GM18502 (cell line): ENCODE results near the gene GTPBP4.
"Not testable (repeated sequence)": the region's sequence is repeated elsewhere in the genome, so short reads cannot be mapped to it uniquely, and the experiment has no call there.

Experiments used
- ATAC-seq: cut with Tn5 transposase; IDR thresholded peaks from one replicate; pipeline ENCODE4 v1.9.1; 2021; ENCODE audit warnings: mild to moderate bottlenecking; ENCODE audit not compliant: unreplicated experiment, poor library complexity

GTPBP4 gene

DNA sequence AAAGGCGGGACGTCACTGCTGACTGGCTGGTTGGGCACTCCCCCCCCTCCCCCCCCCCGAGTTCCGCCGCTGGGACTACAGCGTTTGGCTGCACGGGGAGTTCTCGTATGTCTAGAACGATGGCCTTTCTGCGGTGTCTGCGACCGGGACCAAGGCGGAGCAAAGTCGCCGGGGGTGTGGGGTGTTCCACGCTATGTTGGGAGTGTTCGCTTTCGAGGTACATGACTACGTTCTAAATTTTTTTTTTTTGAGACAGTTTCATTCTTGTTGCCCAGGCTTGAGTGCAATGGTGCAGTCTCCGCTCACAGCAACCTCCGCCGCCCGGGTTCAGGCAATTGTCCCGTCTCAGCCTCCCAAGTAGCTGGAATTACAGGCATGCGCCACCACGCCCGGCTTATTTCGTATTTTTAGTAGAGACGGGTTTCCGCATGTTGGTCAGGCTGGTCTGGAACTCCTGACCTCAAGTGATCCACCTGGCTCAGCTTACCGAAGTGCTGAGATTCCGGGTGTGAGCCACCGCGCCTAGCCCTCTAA is 61.3 kb downstream of the GTPBP4 start:
- ATAC-seq, result no peak

GRCh38 chr10:1050145-1050544 is 61.9 kb downstream of the GTPBP4 start:
- no peak for ATAC-seq

- ATAC-seq, result no peak
These were observed 62.3 kb downstream of the GTPBP4 start for GRCh38 chr10:1050554-1050953.

GRCh38 chr10:1054684-1055083 is 66.5 kb downstream of the GTPBP4 start:
- no peak for ATAC-seq

DNA sequence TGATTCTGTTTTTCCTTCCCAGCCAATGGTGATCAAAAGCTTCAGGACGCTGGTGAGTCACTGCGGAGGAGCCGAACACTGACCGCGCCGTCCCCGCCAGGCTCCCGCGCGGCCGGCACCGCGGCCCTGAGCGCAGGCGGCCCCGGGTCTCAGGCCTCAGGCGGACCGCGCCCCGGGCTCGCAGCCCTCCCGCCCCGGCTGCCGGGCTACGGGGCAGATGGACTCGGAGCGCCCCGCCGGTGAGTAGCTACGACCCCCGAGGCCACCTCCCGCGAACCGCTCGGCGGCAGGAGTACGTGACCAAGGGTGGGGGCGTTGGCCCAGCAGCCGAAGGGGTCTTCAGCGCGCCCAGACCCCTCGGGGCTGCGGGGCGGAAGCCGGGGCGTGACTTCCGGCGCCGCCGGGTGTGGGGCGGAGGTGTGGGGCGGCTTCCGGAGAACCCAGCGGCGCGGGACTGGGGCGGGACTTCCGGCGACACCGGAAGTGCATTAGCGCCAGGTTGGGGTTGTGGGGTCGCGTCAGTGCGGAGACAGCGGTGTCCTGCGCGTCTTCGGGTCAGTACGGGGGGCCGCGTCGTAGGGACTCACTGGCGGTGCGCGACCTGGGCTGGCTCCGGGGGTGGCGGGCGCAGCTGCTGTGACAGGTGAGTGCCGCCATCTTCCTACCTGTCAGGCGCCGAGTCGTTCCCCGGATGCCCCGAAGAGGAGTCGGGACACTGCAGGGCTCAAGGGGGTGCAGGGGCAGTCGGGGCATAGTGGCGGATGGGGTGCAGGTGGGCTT is 68.3 kb downstream of the GTPBP4 start, which contains the start of gene WDR37:
Gene WDR37 (plus strand): TSS at position 60 of the 780 bp plus-strand sequence. CDS start 15,771 bp downstream, outside the sequence.
- ATAC-seq, result peak; percentile 92

DNA sequence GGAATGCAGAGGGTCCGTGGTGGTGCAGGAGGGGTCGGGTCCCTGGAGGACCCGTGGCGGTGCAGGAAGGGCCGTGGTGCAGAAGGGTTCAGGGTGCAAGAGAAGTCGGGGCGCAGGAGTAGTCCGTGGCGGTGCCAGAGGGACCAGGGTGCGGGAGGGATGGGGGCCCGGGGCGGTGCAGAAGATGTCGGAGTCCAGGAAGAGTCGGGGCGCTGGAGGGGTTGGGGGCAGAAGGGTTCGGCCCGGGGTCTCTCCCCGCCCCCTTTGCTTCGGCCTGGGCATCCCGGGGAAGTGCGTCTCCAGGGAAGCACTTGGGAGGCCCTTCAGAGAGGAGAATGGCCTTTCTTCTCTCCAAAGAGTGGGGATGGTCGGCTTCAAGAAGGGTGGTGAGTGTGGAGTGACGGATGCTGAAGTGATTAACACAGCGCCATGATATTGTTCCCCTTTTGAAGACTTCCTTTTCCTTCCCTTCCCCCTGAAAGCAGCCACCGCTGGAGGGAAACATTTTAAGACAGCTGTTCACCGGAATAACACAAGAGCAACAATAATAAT is 68.9 kb downstream of the GTPBP4 start:
- ATAC-seq, result peak; percentile 27

GRCh38 chr10:1058017-1058416 is 69.8 kb downstream of the GTPBP4 start:
- no peak for ATAC-seq

GRCh38 chr10:1059902-1060301 is 71.7 kb downstream of the GTPBP4 start:
- ATAC-seq, result no peak

DNA sequence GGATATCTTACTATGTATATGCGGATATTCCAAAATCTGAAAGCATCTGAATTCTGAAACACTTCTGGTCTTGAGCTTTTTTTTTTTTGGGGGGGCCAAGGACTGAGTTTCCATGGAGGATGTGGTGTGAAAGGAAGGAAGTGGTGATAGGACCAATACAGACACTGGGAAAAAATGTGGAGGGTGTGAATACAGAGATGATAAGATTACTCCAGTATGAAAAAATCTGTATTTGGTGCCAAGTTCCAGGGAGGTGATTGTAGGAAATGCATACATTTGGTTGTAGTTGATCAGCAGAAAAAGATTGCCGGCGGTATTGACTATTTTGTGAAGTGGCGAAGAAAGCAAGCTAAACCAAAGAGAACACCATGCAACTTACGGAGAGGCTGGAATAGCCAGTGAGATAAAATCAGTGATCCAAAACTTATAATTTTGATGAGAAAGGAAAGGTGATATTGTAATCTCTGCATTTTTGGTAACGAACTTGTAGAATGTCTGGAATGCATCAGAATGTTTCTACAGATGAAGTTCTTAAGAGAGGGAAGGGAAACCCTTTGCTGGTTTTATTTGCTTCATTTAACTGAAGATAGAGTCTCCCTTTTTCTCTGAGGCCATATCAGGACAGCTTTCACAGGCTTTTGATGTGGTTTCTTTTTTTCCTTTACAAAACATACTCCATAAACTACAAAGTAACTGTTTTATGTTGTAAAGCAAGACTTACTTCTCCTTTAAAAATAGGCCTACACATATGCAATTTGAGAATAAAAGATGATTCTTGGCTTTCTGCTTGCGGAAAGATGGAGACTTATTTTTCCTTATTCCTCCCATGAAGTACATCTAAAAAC is 73.9 kb downstream of the GTPBP4 start:
- ATAC-seq, result no peak

DNA sequence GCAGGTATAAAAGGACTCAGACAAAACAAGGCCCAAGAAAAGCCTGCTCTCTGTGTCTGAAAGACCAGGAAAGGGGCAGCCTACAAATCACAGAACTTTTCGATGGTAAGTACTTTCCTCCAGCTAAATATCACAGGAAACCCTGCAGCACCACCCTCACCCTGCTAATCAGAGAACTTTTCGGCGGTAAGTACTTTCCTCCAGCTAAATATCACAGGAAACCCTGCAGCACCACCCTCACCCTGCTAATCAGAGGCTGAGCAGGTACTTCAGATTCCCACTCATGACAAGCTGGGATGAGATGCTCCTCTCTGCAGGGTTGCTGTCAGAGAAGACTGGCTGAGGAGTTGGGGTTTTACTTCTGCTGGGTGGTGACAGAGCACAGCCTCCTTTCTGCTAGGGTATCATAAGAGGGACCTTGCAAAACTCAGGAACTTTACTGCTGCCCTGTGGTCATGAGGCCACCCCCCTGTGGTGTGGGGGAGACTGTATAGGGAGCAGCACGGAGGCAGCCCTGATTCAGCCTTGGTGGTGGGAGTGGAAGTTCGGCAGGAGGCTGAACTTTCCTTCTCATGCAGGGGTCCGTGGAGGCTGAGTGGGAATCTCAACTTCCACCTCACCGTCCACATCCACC is 75.1 kb downstream of the GTPBP4 start:
- ATAC-seq, result no peak

GRCh38 chr10:1064964-1065247 is 76.7 kb downstream of the GTPBP4 start:
- ATAC-seq, result no peak

DNA sequence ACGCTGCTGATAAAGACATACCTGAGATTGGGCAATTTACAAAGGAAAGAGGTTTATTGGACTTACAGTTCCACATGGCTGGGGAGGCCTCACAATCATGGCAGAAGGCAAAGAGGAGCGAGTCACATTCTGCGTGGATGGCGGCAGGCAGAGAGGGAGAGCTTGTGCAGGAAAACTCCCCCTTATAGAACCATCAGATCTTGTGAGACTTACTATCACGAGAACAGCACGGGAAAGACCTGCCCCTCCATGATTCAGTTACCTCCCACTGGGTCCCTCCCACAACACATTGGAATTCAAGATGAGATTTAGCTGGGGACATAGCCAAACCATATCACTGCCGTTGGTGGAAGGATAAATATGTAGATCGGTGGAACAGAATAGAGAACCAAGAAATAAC is 78.5 kb downstream of the GTPBP4 start:
- not testable (repeated sequence) for ATAC-seq

DNA sequence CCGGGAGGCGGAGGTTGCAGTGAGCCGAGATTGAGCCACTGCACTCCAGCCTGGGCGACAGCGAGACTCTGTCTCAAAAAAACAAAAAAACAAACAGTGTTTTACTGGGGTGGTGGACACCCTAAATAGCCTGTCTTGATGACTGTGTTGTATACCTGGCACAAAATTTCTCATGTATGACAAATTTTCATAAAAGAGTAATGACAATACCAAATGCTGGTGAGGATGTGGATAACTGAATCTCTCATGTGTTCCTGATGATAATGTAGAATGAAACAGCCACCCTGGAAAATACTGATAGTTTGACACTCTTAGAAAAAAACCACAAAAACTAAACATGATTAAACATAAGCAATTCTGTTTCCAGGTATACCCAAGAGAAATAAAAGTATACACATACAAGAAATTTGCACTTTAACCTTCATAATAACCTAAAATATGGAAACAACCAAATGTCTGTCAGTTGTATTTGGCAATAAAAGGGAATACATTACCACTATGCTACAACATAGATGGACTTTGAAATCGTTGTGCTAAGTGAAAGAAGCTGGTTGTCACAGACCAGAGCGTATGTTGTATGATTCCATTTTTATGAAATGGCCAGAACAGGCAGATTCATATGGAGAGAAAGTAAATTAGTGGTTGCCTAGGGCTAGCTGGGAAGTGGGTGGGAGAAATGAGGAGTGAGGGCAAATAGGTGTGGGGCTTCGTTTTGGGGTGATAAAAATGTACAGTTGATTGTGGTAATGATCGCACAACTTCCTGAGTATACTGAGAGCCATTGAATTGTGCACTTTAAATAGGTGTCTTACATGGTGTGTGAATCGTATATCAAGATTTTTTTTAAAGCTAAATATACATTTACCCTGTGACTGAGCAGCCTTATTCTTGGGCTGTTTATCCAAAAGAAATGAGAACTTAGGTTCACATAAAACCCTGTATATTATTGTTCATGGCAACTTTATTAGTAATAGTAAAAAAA is 80.4 kb downstream of the GTPBP4 start:
- ATAC-seq, result no peak
